Activated CD4-positive, alpha-beta T cell treated with anti-CD3 and anti-CD28 coated beads, Interleukin-2, amount 10 ng/mL, durations not matched to agents 7 days and 5 days (primary cell): Measurements from ENCODE around the gene ZIC5. TPM values are rescaled to one million over a fixed set of nuclear protein-coding genes. Genes with fewer than 3 reads are reported as not detected.

ENCODE experiments used
- CTCF ChIA-PET: fragments of 350-600 bp; sonication (Branson Sonifier 250); formaldehyde crosslinking; loops from one replicate; lab custom pipeline; 2021; ENCODE audit warnings: antibody characterized with exemption; lab: Charles Lee
- POLR2A ChIA-PET: fragments of 350-600 bp; sonication (Branson Sonifier 250); formaldehyde crosslinking; loops from one replicate; lab custom pipeline; 2021; ENCODE audit warnings: antibody characterized with exemption; lab: Charles Lee
- DNase-seq: peaks from one replicate; pipeline ENCODE4 v3.0.0-alpha.2; 2020
- H3K27ac Mint-ChIP-seq: one replicate; pipeline ENCODE4 v1.8.0; 2021; ENCODE audit warnings: mild to moderate bottlenecking, moderate library complexity, mixed read lengths
- H3K27me3 Mint-ChIP-seq: one replicate; pipeline ENCODE4 v1.8.0; 2021; ENCODE audit warnings: mixed read lengths
- H3K36me3 Mint-ChIP-seq: one replicate; pipeline ENCODE4 v1.8.0; 2021; ENCODE audit warnings: low read depth, mixed read lengths
- H3K4me1 Mint-ChIP-seq: one replicate; pipeline ENCODE4 v1.8.0; 2021; ENCODE audit warnings: mixed read lengths
- H3K4me3 Mint-ChIP-seq: one replicate; pipeline ENCODE4 v1.8.0; 2021; ENCODE audit warnings: mild to moderate bottlenecking, moderate library complexity, mixed read lengths
- H3K9me3 Mint-ChIP-seq: one replicate; pipeline ENCODE4 v1.8.0; 2021; ENCODE audit warnings: mixed read lengths
- total RNA-seq, 2 experiments: library from RNA; stranded (reverse); gene quantifications; one replicate each; pipeline ENCODE4 v1.2.3, GENCODE V29; 2021

Gene ZIC5
- total RNA-seq: not detected

DNA sequence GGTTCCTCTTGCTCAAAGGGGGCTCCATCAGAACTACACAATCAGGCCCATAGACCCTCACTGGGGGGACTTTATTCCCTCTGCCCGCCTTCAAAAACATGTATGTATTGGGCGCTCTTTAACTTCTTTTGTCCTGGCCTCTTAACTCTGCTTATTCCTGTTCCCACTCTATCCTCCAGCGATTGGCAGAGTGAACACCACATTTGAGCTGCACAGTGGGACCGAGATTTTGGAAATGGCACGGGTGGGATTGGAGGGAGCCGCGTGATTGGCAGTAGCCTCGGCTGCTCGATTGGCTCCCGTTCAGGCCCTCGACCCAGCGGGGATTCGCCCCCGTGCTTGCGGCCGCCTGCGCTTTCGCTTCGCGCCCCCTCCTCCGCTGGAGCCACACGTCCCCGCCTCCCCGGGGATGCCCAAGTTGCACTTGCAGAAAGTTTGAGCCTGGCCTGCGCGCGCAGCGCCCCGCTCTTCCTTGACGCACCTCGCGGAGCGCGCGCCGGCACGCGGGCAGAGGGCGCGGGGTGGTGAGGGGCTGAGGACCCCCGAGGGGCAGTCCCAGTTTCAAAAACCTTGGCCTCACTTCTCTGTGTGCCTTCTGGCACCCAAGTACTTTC, at the start of gene ZIC5:
Gene ZIC5, minus strand, starts transcription at position 192 of the 614 bp plus-strand sequence. Its CDS starts 164 bp downstream, at position 28.
- peaks cover 75% of the 10 kb centered on the region for H3K27me3 Mint-ChIP-seq
- H3K4me3 Mint-ChIP-seq: peak within 1 kb of the TSS; percentile 32
- no peak for DNase-seq
- H3K4me1 Mint-ChIP-seq: peaks cover 14% of the 10 kb centered on the region
- H3K27ac Mint-ChIP-seq: peak within 1 kb of the TSS; percentile 4
- ChIA-PET POLR2A (no interaction called here), CTCF (interaction anchor here (2.2 kb wide), 1 partner anchor 14 kb away, joined by 11 read pairs; no protein-coding TSS in a partner anchor)
- peaks cover 4% of the 10 kb centered on the region for H3K9me3 Mint-ChIP-seq
- peaks cover 11% of the 10 kb centered on the region for H3K36me3 Mint-ChIP-seq

DNA sequence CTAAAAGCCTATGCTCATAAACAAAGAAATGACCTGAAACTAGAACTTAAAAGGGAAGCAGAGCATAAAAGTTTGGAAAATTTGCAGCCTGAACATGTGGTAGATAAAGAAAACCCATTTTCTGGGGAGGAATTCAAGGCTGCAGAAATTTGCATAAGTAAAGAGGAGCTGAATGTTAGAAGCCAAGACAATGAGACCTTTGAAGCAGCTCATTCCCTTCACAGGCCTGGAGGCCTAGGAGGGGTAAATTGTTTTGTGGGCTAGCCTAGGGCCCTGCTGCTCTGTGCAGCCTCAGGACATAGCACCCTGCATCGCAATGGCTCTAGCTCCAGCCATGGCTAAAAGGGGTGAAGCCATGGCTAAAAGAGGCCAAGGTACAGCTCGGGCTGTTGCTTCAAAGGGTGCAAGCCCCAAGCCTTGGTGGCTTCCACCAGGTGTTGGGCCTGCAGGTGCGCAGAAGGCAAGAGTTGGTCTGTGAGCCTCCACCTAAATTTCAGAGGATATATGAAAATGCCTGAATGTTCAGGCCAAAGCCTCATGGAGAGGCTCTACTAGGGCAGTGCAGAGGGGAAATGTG, 48.3 kb upstream of the ZIC5 start:
- ChIA-PET POLR2A (no interaction called here), CTCF (no interaction called here)
- no peak overlapping the region for H3K4me3 Mint-ChIP-seq
- no peaks in the 10 kb centered on the region for H3K36me3 Mint-ChIP-seq
- peaks cover 3% of the 10 kb centered on the region for H3K27me3 Mint-ChIP-seq
- no peaks in the 10 kb centered on the region for H3K9me3 Mint-ChIP-seq
- H3K27ac Mint-ChIP-seq: no peak overlapping the region
- no peaks in the 10 kb centered on the region for H3K4me1 Mint-ChIP-seq
- DNase-seq: no peak

DNA sequence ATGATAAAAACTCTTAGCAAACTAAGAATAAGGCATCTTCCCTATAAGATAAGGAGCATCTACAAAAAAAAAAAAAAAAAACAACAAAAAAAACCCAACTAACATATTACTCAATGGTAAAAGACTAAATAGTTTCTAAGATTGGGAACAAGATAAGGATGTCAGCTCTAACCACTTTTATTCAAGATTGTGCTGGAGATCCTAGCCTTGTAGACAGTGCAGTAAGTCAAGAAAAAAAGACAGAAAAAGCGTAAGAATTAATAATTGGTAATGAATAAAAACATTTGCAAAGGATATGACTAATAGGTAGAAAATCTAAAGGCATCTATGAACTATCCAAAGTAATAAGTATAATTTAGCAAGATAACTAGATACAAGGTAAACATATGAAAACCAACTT, 43.1 kb upstream of the ZIC5 start:
- peaks cover 15% of the 10 kb centered on the region for H3K27me3 Mint-ChIP-seq
- no peaks in the 10 kb centered on the region for H3K4me1 Mint-ChIP-seq
- no peaks in the 10 kb centered on the region for H3K36me3 Mint-ChIP-seq
- H3K27ac Mint-ChIP-seq: no peak overlapping the region
- DNase-seq: no peak
- H3K9me3 Mint-ChIP-seq: no peaks in the 10 kb centered on the region
- POLR2A ChIA-PET: no interaction called here
- no peak overlapping the region for H3K4me3 Mint-ChIP-seq
- CTCF ChIA-PET: no interaction called here

DNA sequence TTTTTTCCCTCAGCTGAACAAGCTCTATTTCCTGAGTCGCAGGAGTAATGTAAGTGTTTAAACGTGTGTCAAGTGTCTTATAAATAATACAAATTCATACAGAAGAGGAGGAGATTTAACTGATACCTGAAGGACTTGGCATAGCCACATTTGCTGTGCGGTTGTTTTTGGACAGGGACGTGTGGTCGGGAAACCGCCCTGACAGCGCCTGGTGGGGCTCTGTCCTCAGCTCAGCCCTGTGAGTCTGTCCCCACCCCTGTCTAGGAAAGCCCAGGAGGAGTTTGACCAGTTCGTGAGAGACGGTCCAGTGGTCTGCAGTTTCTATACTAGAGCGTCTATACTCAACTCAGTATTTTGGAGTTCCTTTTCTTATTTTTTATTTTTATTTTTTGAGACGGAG, 26.7 kb upstream of the ZIC5 start:
- Mint-ChIP-seq H3K27me3 (peaks cover 57% of the 10 kb centered on the region), H3K9me3 (peaks cover 3% of the 10 kb centered on the region), H3K27ac (no peak overlapping the region), H3K36me3 (peaks cover 3% of the 10 kb centered on the region), H3K4me3 (no peak overlapping the region), H3K4me1 (peaks cover 16% of the 10 kb centered on the region)
- POLR2A ChIA-PET: no interaction called here
- DNase-seq: no peak
- CTCF ChIA-PET: no interaction called here

DNA sequence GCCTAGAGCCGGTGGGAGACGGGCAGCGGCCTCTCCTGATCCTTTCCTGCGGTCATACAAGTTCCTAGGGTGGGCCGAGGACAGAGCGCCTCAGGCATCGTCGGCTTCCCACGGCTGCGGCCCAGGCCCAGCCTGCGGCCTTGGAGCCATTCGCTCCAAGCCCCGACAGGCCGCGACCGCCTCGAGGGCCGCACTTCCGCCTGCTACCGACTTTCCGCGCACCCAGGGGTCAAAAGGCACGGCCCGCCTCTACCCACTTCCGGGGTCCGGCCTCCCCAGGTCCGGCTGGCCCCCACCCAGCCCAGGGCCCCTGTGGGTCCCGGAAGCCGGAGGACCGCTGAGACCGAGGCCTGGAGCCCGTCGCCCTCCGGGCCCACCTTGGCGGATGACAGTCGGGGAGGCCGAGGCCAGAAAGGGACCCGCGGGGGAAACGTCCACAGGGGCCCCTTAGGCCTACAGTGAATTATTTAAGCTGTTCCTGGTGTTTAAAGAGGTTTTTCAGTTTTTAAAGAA, 26.2 kb upstream of the ZIC5 start:
- ChIA-PET POLR2A (no interaction called here), CTCF (no interaction called here)
- Mint-ChIP-seq H3K27me3 (peaks cover 62% of the 10 kb centered on the region), H3K9me3 (peaks cover 3% of the 10 kb centered on the region), H3K4me1 (peaks cover 18% of the 10 kb centered on the region), H3K36me3 (peaks cover 3% of the 10 kb centered on the region), H3K27ac (no peak overlapping the region), H3K4me3 (no peak overlapping the region)
- no peak for DNase-seq

DNA sequence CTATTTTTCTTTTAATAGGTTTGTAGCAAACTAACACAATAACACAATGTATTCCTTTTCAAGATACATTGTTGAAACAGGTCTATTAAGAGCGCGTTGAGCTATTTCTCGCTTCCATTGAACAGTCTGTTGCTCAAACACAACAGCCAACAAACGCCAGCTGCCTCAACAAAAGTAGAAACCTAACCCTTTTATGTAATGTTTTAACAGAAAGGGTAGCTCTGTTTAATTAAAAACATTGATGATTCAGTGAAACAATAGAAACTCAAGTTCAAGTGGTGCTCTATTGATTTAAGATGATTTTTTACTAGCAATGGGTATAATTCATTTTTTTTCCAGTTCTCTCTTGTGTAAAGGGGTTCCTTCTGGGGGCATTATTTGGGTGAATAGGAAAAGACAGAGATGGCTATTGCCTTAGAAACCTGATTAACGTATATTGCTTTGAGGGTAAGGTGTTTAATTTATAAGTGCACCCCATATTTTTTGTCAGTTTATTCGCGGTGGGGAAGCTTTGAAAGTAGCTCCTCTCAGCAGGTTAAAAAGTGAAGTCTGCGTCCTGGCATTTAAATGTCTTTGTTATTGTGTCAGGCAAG, 24.9 kb upstream of the ZIC5 start:
- ChIA-PET CTCF (interaction anchor here (0.5 to 0.9 kb wide), 4 partner anchors 21 to 229 kb away, joined by 3 to 4 read pairs (median 3); no protein-coding TSS in a partner anchor), POLR2A (interaction anchor here (0.6 kb wide), 1 partner anchor 9 kb away, joined by 4 read pairs; no protein-coding TSS in a partner anchor)
- peaks cover 15% of the 10 kb centered on the region for H3K4me1 Mint-ChIP-seq
- no peak for DNase-seq
- peaks cover 4% of the 10 kb centered on the region for H3K36me3 Mint-ChIP-seq
- peak overlapping the region; percentile 28 for H3K27ac Mint-ChIP-seq
- no peak overlapping the region for H3K4me3 Mint-ChIP-seq
- peaks cover 70% of the 10 kb centered on the region for H3K27me3 Mint-ChIP-seq
- peaks cover 3% of the 10 kb centered on the region for H3K9me3 Mint-ChIP-seq

DNA sequence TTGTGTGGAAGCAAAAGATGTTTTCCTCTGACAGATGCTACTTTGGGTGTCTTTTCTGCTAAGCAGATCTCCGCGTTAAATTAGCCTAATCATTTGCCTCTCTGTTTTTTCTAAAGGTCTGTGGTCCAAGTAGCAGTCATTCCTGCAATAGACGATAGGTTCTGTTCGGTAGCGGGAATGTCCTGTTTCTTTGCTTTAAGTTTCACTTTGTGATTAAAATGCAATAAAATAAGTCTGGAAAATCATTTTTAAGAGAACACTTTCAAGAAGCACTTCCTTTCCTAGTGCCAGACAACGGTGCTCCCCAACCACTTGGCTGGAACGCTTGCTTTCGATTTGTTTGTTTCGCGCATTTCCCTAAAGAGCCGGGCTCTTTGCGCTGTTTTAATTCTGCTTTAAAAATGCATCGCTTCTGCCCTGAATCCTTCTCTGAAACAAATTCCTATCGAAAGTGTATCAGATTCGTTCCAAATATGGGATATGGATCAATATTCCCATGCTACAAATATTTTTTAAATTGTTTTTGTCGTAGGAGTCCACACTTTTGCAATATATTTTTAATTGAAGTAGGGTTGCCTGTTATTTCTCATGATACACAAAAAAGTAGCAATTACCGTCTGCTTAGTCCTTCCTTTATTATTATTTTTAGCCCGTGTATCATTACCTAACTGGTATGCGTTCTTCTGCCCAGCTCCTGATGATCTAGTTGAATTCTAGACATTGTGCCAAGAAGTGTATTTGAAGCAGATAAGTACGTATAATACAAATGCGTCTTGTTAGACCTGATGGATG, 24.2 kb upstream of the ZIC5 start:
- Mint-ChIP-seq H3K4me3 (peak overlapping the region; percentile 1), H3K27me3 (peaks cover 74% of the 10 kb centered on the region), H3K9me3 (peaks cover 3% of the 10 kb centered on the region), H3K4me1 (peaks cover 13% of the 10 kb centered on the region), H3K27ac (peak overlapping the region; percentile 28), H3K36me3 (peaks cover 4% of the 10 kb centered on the region)
- ChIA-PET CTCF (interaction anchor here (0.7 to 0.9 kb wide), 3 partner anchors 20 to 230 kb away, joined by 3 to 4 read pairs (median 3); no protein-coding TSS in a partner anchor), POLR2A (no interaction called here)
- no peak for DNase-seq

DNA sequence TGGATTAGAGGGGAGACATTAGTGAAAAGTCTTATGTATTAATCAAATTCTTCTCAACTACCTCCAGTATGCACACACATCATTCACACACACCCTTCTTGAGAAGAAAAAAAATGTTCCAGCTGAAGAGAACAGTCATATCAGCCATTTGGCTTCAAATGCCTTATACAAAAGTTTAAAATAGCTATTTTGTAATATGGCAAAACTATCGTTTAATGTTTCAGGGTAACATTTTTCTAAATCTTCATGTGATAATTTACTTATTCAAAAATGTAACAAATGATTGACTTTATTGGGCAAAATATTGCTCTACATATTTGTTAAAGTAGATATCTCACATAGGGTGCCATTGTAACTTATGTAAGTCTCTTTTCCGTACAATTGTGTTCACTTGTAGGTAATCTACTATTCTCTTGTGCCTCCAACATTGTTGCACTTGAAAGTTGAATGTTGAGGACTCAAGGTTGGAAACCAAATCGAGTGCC, 23.6 kb upstream of the ZIC5 start:
- Mint-ChIP-seq H3K27ac (no peak overlapping the region), H3K4me3 (no peak overlapping the region), H3K36me3 (peaks cover 4% of the 10 kb centered on the region), H3K9me3 (peaks cover 3% of the 10 kb centered on the region), H3K27me3 (peaks cover 80% of the 10 kb centered on the region), H3K4me1 (peaks cover 18% of the 10 kb centered on the region)
- ChIA-PET CTCF (no interaction called here), POLR2A (no interaction called here)
- no peak for DNase-seq

DNA sequence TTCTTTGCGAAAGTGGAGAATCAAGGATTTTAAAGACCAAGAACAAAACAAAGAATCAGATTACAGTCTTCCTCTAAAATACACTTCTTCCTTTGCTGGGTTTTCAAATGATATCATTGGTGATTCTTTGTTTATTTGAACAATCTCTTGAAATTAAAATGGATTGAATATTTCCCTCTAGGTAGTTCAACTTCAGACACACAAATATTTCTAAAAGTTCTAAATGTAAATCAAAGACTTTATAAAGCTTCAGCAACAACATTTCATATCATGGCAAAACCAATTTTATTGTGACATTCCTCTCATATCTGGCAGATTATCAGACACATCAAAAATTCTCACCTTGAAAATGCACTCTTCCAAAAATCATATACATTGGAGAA, 23.1 kb upstream of the ZIC5 start:
- CTCF ChIA-PET: no interaction called here
- POLR2A ChIA-PET: no interaction called here
- no peak overlapping the region for H3K27ac Mint-ChIP-seq
- peaks cover 22% of the 10 kb centered on the region for H3K4me1 Mint-ChIP-seq
- no peak overlapping the region for H3K4me3 Mint-ChIP-seq
- no peak for DNase-seq
- peaks cover 4% of the 10 kb centered on the region for H3K36me3 Mint-ChIP-seq
- H3K9me3 Mint-ChIP-seq: peaks cover 3% of the 10 kb centered on the region
- H3K27me3 Mint-ChIP-seq: peaks cover 83% of the 10 kb centered on the region

DNA sequence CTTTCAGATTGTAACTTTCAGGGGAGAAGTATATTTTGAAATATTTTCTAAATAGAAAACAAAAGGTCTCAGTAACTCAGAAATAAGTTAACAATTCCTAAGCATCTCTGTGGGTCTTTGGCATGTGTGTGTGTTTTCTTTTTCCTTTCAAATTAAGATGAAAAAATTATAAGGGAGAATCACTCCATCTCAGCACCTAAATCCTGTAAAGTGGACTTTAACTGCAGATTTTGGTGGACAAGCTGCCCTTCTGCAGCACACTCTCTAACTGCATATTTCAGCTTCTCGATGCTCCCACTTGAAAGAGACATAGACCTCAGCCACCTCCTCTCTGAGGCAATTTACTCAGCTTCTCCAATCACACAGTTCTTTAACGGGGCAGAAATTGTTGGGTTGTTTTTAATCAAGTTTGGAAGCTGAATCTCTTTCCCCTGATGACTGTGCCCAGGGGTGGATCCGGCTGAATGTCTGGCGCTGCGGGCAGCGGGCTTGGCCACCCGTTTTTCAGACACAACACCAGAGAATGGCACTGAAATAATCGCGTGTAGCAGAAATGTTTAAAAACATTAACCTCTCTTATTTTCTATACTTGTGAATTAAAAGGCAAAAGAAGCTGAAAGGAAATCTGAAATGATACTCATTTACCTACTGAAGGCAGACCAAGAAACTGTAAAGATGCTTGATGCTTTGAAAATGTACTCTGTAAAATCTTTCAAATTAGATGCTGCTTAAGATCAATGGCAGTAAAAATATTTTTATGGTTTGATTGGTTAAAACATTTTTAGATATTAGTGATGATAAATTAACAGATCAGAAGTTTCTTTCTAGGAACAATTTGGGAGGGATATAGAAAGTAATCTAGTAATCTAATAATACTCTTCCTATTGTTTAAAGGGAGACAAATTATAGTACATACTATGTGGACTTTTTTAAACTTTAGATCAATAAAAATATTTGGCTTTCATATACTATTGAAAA, 22.4 kb upstream of the ZIC5 start:
- POLR2A ChIA-PET: no interaction called here
- peaks cover 3% of the 10 kb centered on the region for H3K9me3 Mint-ChIP-seq
- H3K4me3 Mint-ChIP-seq: no peak overlapping the region
- no peak overlapping the region for H3K27ac Mint-ChIP-seq
- DNase-seq: no peak
- H3K27me3 Mint-ChIP-seq: peaks cover 87% of the 10 kb centered on the region
- H3K4me1 Mint-ChIP-seq: peaks cover 26% of the 10 kb centered on the region
- peaks cover 4% of the 10 kb centered on the region for H3K36me3 Mint-ChIP-seq
- CTCF ChIA-PET: interaction anchor here (1.5 kb wide), 1 partner anchor 38 kb away, joined by 3 read pairs; no protein-coding TSS in a partner anchor

DNA sequence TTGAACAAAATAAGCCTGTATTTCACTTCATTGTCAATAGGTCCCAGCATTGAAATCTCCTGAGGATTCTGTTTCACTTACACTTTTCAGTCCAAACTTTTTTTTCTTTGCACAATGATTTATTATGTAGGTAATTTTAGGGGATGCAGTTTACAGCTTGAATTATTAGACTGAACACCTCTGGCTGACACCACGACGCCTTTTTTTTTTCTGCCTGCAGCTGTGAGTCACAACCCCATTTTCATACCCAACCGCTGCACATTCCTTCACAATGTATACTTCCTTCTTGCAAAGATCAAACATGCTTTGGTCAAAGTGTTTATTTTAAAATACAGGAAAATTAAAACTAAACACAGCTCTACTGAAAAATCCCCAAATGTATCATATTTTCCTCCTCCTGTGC, 21.4 kb upstream of the ZIC5 start:
- peaks cover 86% of the 10 kb centered on the region for H3K27me3 Mint-ChIP-seq
- H3K4me1 Mint-ChIP-seq: peaks cover 27% of the 10 kb centered on the region
- CTCF ChIA-PET: interaction anchor here (1.5 to 1.9 kb wide), 3 partner anchors 12 to 37 kb away, joined by 3 to 6 read pairs (median 4); partner anchors contain the start of gene ZIC2
- no peak overlapping the region for H3K4me3 Mint-ChIP-seq
- POLR2A ChIA-PET: no interaction called here
- no peak for DNase-seq
- H3K36me3 Mint-ChIP-seq: peaks cover 1% of the 10 kb centered on the region
- peaks cover 3% of the 10 kb centered on the region for H3K9me3 Mint-ChIP-seq
- H3K27ac Mint-ChIP-seq: no peak overlapping the region
